HG03025 (cell line): Measurements from ENCODE around the gene CCNJL.

Experiments used
- ATAC-seq: cut with Tn5 transposase; IDR thresholded peaks from one replicate; pipeline ENCODE4 v1.9.1; 2021; ENCODE audit warnings: mild to moderate bottlenecking, moderate library complexity; ENCODE audit not compliant: unreplicated experiment, low FRiP score

The CCNJL gene

GRCh38 chr5:160233215-160233614, 79.1 kb downstream of the CCNJL start:
- no peak for ATAC-seq

- ATAC-seq: no peak
Measured at GRCh38 chr5:160231783-160232342, 80.5 kb downstream of the CCNJL start.

- ATAC-seq: no peak
Measured at GRCh38 chr5:160230686-160231527, 81.5 kb downstream of the CCNJL start.

- ATAC-seq: no peak
Measured at GRCh38 chr5:160229190-160229742, 83.1 kb downstream of the CCNJL start, which contains the start of gene FABP6. FABP6 (plus strand) TSS chr5:160229506; CDS start chr5:160229558, 52 bp downstream.

- no peak for ATAC-seq
Measured at GRCh38 chr5:160227012-160227411, 85.4 kb downstream of the CCNJL start.

GRCh38 chr5:160221082-160221481, 91.3 kb downstream of the CCNJL start:
- ATAC-seq: no peak

- ATAC-seq: no peak
Measured at GRCh38 chr5:160219356-160219755, 93.0 kb downstream of the CCNJL start.

- peak; percentile 57 for ATAC-seq
Measured at GRCh38 chr5:160213537-160213936, 98.8 kb downstream of the CCNJL start.

- no peak for ATAC-seq
Measured at GRCh38 chr5:160211352-160211751, 101.0 kb downstream of the CCNJL start.

- ATAC-seq: no peak
Measured at GRCh38 chr5:160210606-160211005, 101.8 kb downstream of the CCNJL start.

GRCh38 chr5:160209917-160210316, 102.4 kb downstream of the CCNJL start:
- ATAC-seq: no peak

GRCh38 chr5:160207061-160207460, 105.3 kb downstream of the CCNJL start:
- no peak for ATAC-seq
